DLD1 (cell line): ENCODE results near the gene LDLRAD4.
"Not testable (repeated sequence)": the region's sequence is repeated elsewhere in the genome, so short reads cannot be mapped to it uniquely, and the experiment has no call there.

ENCODE experiments used
- in situ Hi-C: cut with HindIII; loops from 2 replicates; pipeline ENCODE4 v1.10.0; 2017; ENCODE audit warnings: low sequenced_read_pairs

LDLRAD4 gene

DNA sequence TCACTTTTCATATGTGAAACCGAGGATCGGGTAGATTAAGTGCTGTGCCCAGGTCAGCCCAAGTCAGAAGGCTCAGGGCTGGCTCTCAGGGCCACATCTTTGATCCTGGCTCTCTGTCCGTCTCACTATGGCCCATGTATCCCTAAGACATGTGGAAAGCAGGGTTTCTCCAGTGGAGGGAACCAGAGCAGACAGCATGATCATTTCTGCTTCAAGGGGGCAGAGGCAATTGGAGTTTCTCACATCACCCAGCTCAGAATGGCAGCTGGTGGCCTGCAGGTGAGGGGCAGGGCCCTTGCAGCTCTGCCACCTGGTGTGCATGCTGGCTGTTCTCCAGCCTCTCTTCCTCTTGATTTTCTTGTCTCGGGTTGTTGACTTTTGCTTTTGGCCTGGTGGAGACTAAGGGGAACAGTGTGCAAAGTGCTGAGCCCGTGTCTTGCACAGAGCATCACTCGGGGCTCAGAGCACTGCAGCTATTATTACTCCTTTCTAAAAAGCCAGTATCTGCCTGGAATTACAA lies 27.0 kb downstream of the LDLRAD4 start:
- in situ Hi-C loops = no loop called here

DNA sequence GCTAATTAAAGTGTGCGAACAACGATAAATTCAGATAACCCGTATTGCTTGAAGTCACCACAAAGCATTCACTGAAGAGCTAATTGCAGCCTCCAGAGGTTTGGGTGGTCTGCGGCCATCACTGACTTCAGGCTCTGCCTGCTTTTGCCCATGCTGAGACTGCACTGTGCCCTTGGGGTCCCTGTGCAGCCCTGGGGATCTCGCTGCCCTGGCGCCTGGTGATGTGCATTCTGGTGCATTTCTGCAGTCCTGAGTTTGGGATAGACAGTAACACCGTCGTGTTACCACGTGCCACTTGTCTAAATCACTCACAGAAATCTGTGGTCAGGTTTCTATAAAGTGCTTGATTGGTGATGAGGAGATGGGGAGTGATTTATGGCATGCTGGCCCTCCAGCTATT lies 27.6 kb downstream of the LDLRAD4 start:
- in situ Hi-C loops = no loop called here

GRCh38 chr18:13246591-13246990 lies 28.0 kb downstream of the LDLRAD4 start:
- in situ Hi-C loops = no loop called here

GRCh38 chr18:13247506-13247905 lies 28.9 kb downstream of the LDLRAD4 start:
- in situ Hi-C loops = no loop called here

GRCh38 chr18:13252686-13253410 lies 34.3 kb downstream of the LDLRAD4 start:
- in situ Hi-C loops = no loop called here

DNA sequence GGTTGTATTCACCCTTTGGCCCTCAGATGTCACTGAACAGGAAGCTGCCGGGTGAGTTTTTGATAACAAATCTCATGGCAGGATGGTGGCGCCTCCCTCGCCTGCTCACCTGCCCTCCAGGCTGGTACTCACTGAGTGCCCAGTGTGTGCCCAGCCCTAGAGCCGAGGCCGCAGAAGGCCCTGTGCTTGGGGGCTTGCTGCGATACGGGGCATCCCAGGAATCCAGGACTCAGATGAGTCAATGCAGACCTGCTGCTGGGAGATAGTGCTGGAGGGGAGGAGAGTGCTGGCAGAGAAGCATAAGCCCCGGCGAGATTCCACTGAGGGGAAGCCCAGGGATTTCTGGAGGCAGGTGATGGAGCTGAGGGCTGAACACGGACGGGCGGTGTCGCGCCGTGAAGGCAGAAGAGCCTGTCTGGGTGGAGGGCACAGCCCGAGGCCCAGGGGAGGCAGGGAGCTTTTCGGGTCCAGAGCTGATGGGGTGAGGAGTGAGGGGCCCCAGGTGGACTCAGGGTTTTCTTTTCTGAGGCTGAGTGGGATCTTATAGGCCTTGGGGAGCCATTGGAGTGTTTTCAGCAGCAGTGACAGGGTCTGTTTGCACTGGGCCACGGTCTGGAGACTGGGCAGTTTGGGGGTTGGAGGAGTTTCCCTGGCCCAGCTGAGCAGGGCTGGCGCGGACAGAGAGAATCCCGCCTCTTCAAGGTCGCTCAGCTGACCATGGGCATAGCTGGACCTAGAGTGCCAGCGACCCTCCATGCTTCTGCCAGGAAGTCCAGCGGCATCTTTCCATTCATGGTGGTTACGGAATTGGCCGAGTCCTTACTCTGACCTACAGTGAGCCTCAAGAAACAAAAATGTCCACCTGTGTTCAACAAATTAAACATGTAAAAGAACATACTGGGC lies 35.5 kb downstream of the LDLRAD4 start:
- in situ Hi-C loops = no loop called here

DNA sequence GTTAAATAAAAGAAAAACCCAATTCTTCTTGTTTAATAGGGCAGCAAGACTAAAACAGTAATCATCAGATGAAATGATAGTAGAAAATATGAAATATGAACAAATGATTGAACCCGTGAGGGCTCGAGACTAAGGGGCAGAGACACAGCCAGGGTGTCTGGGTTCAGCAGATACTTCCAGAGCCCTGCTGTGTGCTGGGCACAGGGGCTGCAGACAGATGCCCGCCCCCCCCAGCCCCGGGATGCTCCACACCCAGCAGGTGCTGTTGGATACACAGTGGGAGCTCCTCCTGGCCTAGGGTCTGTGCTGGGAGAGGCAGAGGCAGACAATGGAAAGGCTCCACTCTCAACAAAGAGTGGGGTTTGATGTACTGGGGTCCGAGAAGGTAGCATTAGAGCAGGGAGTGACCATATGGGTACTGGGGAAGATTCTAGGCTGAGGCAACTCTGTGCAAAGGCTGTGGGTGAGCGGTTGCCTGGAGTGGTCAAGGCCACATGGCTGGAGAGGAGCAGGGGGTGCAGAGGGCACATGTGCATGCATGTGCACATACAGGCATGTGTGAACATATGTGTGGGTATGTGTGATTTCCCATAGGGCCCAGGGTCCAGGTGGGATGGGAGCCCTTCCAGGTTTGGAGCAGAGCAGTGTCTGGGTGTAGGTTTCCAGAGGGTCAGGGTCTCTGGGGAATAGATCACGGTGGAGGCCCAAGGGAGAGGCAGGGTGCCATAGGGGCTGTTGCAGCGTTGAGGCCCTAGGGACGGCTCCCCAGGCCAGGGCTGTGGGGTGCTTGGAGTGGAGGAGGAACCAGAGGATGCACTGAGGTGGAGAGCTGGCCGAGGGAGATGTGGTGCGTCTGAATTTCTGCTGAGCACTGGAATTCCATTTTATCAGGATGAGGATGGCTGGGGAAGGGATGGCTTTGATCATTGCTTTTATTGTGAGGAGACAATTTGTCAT lies 36.7 kb downstream of the LDLRAD4 start:
- in situ Hi-C loops = no loop called here

GRCh38 chr18:13256444-13257305 lies 38.1 kb downstream of the LDLRAD4 start:
- in situ Hi-C loops = no loop called here

GRCh38 chr18:13257361-13257980 lies 38.9 kb downstream of the LDLRAD4 start:
- in situ Hi-C loops = no loop called here

GRCh38 chr18:13258921-13259320 lies 40.4 kb downstream of the LDLRAD4 start:
- in situ Hi-C loops = no loop called here

DNA sequence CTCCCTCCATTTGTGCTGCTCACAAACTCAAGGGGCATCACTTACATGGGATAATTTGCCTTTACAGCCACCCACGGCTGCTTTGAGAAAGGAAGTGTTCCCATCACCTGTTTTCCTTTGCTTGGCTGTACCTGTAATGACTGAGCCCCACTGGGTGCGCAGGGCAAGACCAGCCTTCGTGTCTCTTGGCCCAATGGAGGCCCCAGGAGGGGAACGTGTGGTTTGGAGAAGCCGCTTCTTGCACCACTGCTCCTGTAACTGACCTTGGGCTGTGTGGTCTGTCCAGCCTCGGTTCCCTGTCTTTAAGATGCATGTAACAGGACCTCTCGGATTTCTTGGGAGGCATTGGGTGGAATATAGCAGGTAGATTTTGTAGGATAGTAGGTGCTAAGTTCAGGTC lies 41.1 kb downstream of the LDLRAD4 start:
- in situ Hi-C loops = no loop called here

DNA sequence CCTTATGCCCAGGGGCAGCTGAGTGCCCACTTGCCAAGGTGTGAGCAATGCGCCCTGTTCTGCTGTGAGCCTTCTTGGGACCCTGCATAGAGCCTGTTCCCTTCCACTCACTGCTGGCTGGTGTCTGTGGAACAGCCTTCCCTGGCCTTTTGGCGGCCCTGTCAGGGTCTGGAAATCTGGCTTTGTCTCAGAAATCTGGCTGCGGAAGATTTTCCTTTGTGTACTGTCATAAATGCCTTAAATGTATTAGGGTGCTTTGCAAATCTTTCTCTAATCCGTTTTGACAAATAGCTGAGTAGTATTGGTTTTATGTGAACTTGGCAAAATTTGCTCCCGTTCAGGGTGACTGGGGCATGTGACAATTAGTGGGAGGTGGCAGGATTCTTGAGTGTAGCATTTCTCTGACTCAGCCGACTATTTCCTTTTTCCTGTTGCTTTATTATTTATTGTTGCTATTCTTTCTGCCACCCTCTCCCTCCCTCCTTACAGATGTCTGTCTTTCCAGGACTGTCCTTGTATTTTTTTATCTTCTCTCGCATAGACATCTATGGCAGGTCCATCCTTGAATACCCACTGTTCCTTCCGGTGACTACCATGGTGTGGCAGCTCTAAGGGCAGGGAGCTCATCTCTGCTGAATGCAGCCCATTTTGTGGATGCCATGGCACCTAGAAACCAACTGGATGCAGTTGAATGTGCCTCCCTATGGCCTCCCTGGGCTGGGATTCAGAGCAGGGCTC lies 41.8 kb downstream of the LDLRAD4 start:
- in situ Hi-C loops = no loop called here

DNA sequence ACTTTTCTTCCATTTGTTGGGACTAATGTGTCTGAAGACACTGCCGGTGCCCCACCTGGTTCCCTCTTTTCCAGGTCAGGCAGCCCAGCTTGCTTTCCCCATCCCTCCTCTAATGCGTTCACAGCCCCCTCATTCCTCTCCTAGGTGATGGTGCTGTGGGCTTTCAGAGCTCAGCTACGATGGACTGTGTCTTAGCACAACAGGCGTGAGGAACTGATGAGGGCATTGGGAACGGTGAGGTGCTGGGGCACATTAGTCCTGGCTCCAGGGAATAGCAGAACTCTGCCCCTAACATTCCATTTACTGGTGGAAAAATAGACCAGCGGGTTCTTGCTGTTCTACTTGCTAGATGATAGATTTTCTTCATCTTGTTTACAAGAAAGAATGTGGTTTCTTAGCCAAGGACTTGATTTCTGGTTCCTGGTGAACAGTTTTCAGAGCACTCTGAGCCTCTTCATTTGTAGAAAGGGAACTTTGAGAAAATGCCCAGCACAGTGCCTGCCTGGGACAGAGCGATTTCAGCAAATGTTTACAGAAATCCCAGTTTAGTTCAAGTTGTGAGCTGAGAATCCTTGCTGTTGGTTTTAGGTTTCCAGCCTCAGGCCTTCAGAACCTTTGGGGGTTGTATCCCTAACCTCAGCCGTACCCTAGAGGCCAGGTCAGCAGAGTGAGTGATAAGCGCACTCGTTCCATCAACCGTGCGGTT lies 42.5 kb downstream of the LDLRAD4 start:
- in situ Hi-C loops = no loop called here

GRCh38 chr18:13261661-13262357 lies 43.2 kb downstream of the LDLRAD4 start:
- in situ Hi-C loops = no loop called here

DNA sequence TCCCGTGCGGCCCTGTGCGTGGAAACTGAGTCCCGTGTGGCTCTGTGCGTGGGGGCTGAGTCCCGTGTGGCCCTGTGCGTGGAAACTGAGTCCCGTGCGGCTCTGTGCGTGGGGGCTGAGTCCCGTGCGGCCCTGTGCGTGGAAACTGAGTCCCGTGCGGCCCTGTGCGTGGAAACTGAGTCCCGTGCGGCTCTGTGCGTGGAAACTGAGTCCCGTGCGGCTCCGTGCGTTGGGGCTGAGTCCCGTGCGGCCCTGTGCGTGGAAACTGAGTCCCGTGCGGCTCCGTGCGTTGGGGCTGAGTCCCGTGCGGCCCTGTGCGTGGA lies 43.8 kb downstream of the LDLRAD4 start:
- in situ Hi-C loops = not testable (repeated sequence)

DNA sequence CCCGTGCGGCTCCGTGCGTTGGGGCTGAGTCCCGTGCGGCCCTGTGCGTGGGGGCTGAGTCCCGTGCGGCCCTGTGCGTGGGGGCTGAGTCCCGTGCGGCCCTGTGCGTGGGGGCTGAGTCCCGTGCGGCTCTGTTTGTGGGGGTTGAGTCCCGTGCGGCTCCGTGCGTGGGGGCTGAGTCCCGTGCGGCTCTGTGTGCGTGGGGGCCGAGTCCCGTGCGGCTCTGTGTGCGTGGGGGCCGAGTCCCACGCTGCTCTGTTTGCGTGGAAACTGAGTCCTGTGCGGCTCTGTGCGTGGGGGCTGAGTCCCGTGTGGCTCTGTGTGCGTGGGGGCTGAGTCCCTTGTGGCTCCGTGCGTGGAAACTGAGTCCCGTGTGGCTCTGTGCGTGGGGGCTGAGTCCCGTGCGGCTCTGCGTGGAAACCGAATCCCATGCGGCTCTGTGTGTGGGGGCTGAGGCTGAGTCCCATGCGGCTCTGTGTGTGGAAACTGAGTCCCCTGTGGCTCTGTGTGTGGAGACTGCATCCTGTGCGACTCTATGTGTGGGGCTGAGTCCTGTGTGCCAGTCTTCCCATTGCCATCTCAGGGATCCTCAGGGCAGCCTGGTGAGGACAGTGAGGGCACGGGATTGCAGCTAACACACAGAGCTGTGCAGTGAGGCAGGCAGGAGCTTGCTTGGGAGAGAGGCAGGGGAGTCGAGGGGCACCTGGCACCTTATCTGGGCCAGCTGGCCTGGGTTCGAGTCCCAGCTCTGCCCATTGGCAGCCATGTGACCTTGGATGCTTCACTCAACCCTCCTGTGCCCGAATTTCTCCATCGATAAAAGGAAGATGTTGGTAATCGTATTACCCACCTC lies 44.5 kb downstream of the LDLRAD4 start:
- in situ Hi-C loops = no loop called here
